GM12878 (cell line): ENCODE results near the gene RMND5A.

Source experiments
- CHD4 ChIP-seq: fragments of 200-600 bp; sonication (generic); IDR thresholded peaks from 2 replicates; pipeline ENCODE4 v1.6.1; 2016; ENCODE audit warnings: mild to moderate bottlenecking
- HDAC2 ChIP-seq: fragments of 200-600 bp; sonication (generic); IDR thresholded peaks from 2 replicates; pipeline ENCODE4 v1.6.1; 2017
- SMC3 ChIP-seq: IDR thresholded peaks from 2 replicates; pipeline ENCODE4 v1.6.1; 2011; ENCODE audit warnings: low read length, improper control_type of control experiment, borderline replicate concordance
- TCF7 ChIP-seq: IDR thresholded peaks from 2 replicates; pipeline ENCODE4 v1.6.1; 2014; ENCODE audit warnings: antibody characterized with exemption, borderline replicate concordance

- no peak for TF ChIP-seq CHD4
- no peak for TF ChIP-seq SMC3
- TF ChIP-seq TCF7, result no peak
- TF ChIP-seq HDAC2, result no peak
These were observed 89.5 kb downstream of the RMND5A start for GRCh38 chr2:86809481-86810121.
